ENCODE measurements around the gene TMED1. TPM values are rescaled to one million over a fixed set of nuclear protein-coding genes. Genes with fewer than 3 reads are reported as not detected.

The TMED1 gene
- total RNA-seq, 1 experiment from 2014 or later = 32.3 TPM

GRCh38 chr19:10797078-10797477 lies 38.9 kb downstream of the TMED1 start:
- H3T11ph ChIP-seq (ENCODE audit: low read length) = no peak overlapping the region
- no peak overlapping the region for H4K5ac ChIP-seq (ENCODE audit: insufficient read length, low read depth, low read length)
- H2BK12ac ChIP-seq (ENCODE audit: insufficient read length, low read depth, low read length) = no peak overlapping the region
- H3K27me3 ChIP-seq (ENCODE audit: insufficient read depth, low read length) = no peaks in the 10 kb centered on the region
- peaks cover 11 to 75% (median 60%) of the 10 kb centered on the region in 3 experiments; a peak in 6 of 7 replicates for H3K36me3 Mint-ChIP-seq (ENCODE audit: insufficient read depth in 1 of 3, low read depth in 3 of 3)
- H3K9ac ChIP-seq (ENCODE audit: extremely low read depth, insufficient read length, low read length) = no peak overlapping the region
- H2BK5ac ChIP-seq (ENCODE audit: insufficient read length, low read length) = no peak overlapping the region
- no peak overlapping the region for H4K91ac ChIP-seq (ENCODE audit: insufficient read length, low read depth, low read length)
- no peak overlapping the region for H3K4me3 Mint-ChIP-seq
- no peaks in the 10 kb centered on the region for H3K79me1 ChIP-seq (ENCODE audit: insufficient read depth, low read depth, low read length, poor library complexity, severe bottlenecking)
- H3K27me3 Mint-ChIP-seq (ENCODE audit: low read depth) = no peaks in the 10 kb centered on the region
- no peak overlapping the region for H3K27ac ChIP-seq (ENCODE audit: insufficient read length, low read depth, low read length)
- no peaks in the 10 kb centered on the region for H3K4me1 ChIP-seq (ENCODE audit: insufficient read depth, low read length)
- no peak overlapping the region for H3K56ac ChIP-seq (ENCODE audit: insufficient read length, low read depth, low read length)
- H2BK15ac ChIP-seq (ENCODE audit: low read depth, low read length) = no peak overlapping the region
- no peak overlapping the region for H4K8ac ChIP-seq (replicated peaks; ENCODE audit: insufficient read length, low read depth, low read length)
- no CpG with 5 or more reads among the region's 14 CpGs for WGBS (ENCODE audit: extremely low coverage, insufficient read length, low lambda C conversion rate)
- H2BK120ac ChIP-seq (ENCODE audit: low read depth, low read length, poor library complexity, severe bottlenecking) = no peak overlapping the region
- H2AFZ ChIP-seq (ENCODE audit: low read length) = no peak overlapping the region
- TF ChIP-seq CTCF (conservative IDR thresholded peaks at IDR 0.05) = no peak
- H3K27ac Mint-ChIP-seq = peak overlapping the region in 1 of 3 experiments; percentile 46; a peak in 3 of 7 replicates
- no peak overlapping the region for H3K23ac ChIP-seq (ENCODE audit: insufficient read length, low read depth, low read length)
- no peaks in the 10 kb centered on the region for H3K79me2 ChIP-seq (ENCODE audit: insufficient read depth, low read length)
- DNase-seq = no peak
- H3K4me2 ChIP-seq (ENCODE audit: insufficient read depth, insufficient read length, low read length) = no peak overlapping the region
- no peak overlapping the region for H2AK5ac ChIP-seq (ENCODE audit: insufficient read length, low read length)
- H3K4me1 Mint-ChIP-seq = no peaks in the 10 kb centered on the region
- no peak overlapping the region for H3K4ac ChIP-seq (ENCODE audit: low read depth, low read length)
- no peak overlapping the region for H2BK20ac ChIP-seq (ENCODE audit: low read depth, low read length, poor library complexity, severe bottlenecking)
- no peak overlapping the region for H3K18ac ChIP-seq (ENCODE audit: insufficient read length, low read depth, low read length)
- no peaks in the 10 kb centered on the region for H3K9me3 Mint-ChIP-seq
- no peaks in the 10 kb centered on the region for H3K9me3 ChIP-seq (ENCODE audit: control insufficient read depth, low read depth, low read length)
- H3K23me2 ChIP-seq (ENCODE audit: insufficient read length, low read depth, low read length, poor library complexity, severe bottlenecking) = no peaks in the 10 kb centered on the region
- H4K20me1 ChIP-seq (ENCODE audit: control insufficient read depth, insufficient read depth, insufficient read length) = no peaks in the 10 kb centered on the region
- no peak overlapping the region for H3K14ac ChIP-seq (ENCODE audit: insufficient read depth, low read length)

Measured in H9 (cell line).